Psoas muscle (tissue), 8 donors: ENCODE measurements around the gene SIDT2. TPM values are rescaled to one million over a fixed set of nuclear protein-coding genes. Genes with fewer than 3 reads are reported as not detected.

Experiments used
- ATAC-seq, 4 donors: fragments of 200-7000 bp; cut with Tn5 transposase; one replicate each; pipeline ENCODE4 v1.9.1; 2020; ENCODE audit warnings: moderate library complexity in 3 of 4, mild to moderate bottlenecking in 2 of 4
- DNase-seq, 2 donors: peaks; one replicate each; pipeline ENCODE4 v3.0.0-alpha.2; 2020
- H3K27ac ChIP-seq: fragments of 200-600 bp; one replicate; pipeline ENCODE4 v1.8.0; 2022
- H3K27me3 ChIP-seq, 3 donors: fragments of 200-600 bp in 1 of 3; one replicate each; pipeline versions ENCODE4 v1.6.1 to v1.8.0; 2013 to 2022; ENCODE audit warnings: low read length in 2 of 3, mild to moderate bottlenecking in 2 of 3, moderate library complexity in 1 of 3; ENCODE audit not compliant: insufficient read depth in 3 of 3
- H3K36me3 ChIP-seq, 2 donors: fragments of 200-600 bp in 1 of 2; one replicate each; pipeline versions ENCODE4 v1.6.1 to v1.8.0; 2013 to 2022; ENCODE audit warnings: low read depth in 1 of 2, mild to moderate bottlenecking in 1 of 2, moderate library complexity in 1 of 2; ENCODE audit not compliant: insufficient read depth in 1 of 2
- H3K4me1 ChIP-seq: fragments of 200-600 bp; one replicate; pipeline ENCODE4 v1.8.0; 2022
- H3K4me3 ChIP-seq: fragments of 200-600 bp; one replicate; pipeline ENCODE4 v1.8.0; 2022; ENCODE audit warnings: mild to moderate bottlenecking
- H3K9me3 ChIP-seq: fragments of 200-600 bp; one replicate; pipeline ENCODE4 v1.8.0; 2022
- CTCF ChIP-seq: fragments of 200-600 bp; IDR thresholded peaks from one replicate; pipeline ENCODE4 v1.8.0; 2022; ENCODE audit warnings: antibody characterized with exemption
- WGBS, 3 donors: extraction: QIAGEN DNeasy Blood & Tissue Kit; methylation state at CpG; one replicate each; pipeline versions ENCODE4 v1.1.6 to v1.1.7; 2013; 5-methylcytosine and 5-hydroxymethylcytosine counted together
- intact Hi-C, 2 donors: fragments of 100-400 bp; cut with DNase I; formaldehyde crosslinking; loops; one replicate each; pipeline versions ENCODE4 v1.11.0 to v1.14.2; 2022
- polyA plus RNA-seq, 3 donors: library from polyadenylated mRNA; stranded (reverse); fragments of 200-250 nt; gene quantifications; one replicate each; pipeline ENCODE4 v1.2.3, GENCODE V29; 2013
- total RNA-seq, 4 donors: library from RNA; stranded (reverse); fragmentation: NEBNext Ultra II Directional in 2 of 4; extraction: Animal tissue kit (Norgen Biotek cat#: 25700) in 2 of 4; gene quantifications; one replicate each; pipeline versions ENCODE4 v1.2.1 to v1.2.4, GENCODE V29; 2021 to 2023
- donor health status: healthy with polysubstance abuse.
- donor health status: DM: no; HTN: no; CAD: no; lungs with moderate emphysema.
- donor health status: Bipolar disorder and iron deficiency.
- donor health status: healthy.
- donor health status: DM: yes; HTN: yes; CAD: no.
- donor health status: DM: no; HTN: no; CAD: no.
- donor health status: DM: no; HTN: no; CAD: no.
- donor health status: DM: yes; HTN: yes; CAD: no.

The SIDT2 gene
- total and polyA plus RNA-seq, 7 donors: 7.1 to 22.8 (median 12.6) TPM

GRCh38 chr11:117218133-117218915 is 39.8 kb downstream of the SIDT2 start:
- ATAC-seq (no peak), DNase-seq (no peak)
- intact Hi-C loops: loop anchor here in 1 of 2 donors (5.0 kb wide), 1 partner anchor 36 kb away; no protein-coding TSS in a partner anchor
- peaks cover 10 to 70% of the 10 kb centered on the region in 2 donors for H3K36me3 ChIP-seq
- no peaks in the 10 kb centered on the region for H3K27me3 ChIP-seq
- WGBS, 3 donors: 59 to 62% (median 62%) methylated on average over 15 of the region's 15 CpGs
- peak overlapping the region; percentile 13 for H3K4me3 ChIP-seq
- TF ChIP-seq CTCF: no peak
- peak overlapping the region; percentile 62 for H3K27ac ChIP-seq
- no peaks in the 10 kb centered on the region for H3K9me3 ChIP-seq
- H3K4me1 ChIP-seq: peaks cover 48% of the 10 kb centered on the region

GRCh38 chr11:117219001-117219400 is 40.5 kb downstream of the SIDT2 start:
- intact Hi-C loops: loop anchor here in 1 of 2 donors (5.0 kb wide), 1 partner anchor 37 kb away; no protein-coding TSS in a partner anchor
- WGBS, 3 donors: 45 to 53% (median 50%) methylated on average over 9 of the region's 9 CpGs
- no peak for TF ChIP-seq CTCF
- ATAC-seq (no peak), DNase-seq (no peak)
- Histone ChIP-seq H3K27ac (peak overlapping the region; percentile 62), H3K9me3 (no peaks in the 10 kb centered on the region), H3K4me1 (peaks cover 48% of the 10 kb centered on the region), H3K4me3 (no peak overlapping the region), H3K27me3 (no peaks in the 10 kb centered on the region), H3K36me3 (peaks cover 10 to 70% of the 10 kb centered on the region in 2 donors)

GRCh38 chr11:117219455-117219854 is 40.9 kb downstream of the SIDT2 start:
- Histone ChIP-seq H3K27ac (peak overlapping the region; percentile 86), H3K9me3 (no peaks in the 10 kb centered on the region), H3K4me1 (peaks cover 48% of the 10 kb centered on the region), H3K4me3 (no peak overlapping the region), H3K36me3 (peaks cover 8 to 70% of the 10 kb centered on the region in 2 donors), H3K27me3 (no peaks in the 10 kb centered on the region)
- whole genome bisulfite sequencing, 3 donors: 74 to 81% (median 81%) methylated on average over 8 of the region's 8 CpGs
- DNase-seq (no peak), ATAC-seq (no peak)
- intact Hi-C loops: loop anchor here in 1 of 2 donors (5.0 kb wide), 1 partner anchor 37 kb away; no protein-coding TSS in a partner anchor
- no peak for TF ChIP-seq CTCF

GRCh38 chr11:117219995-117220394 is 41.5 kb downstream of the SIDT2 start:
- Histone ChIP-seq H3K4me1 (peaks cover 48% of the 10 kb centered on the region), H3K27me3 (no peaks in the 10 kb centered on the region), H3K36me3 (peaks cover 3 to 70% of the 10 kb centered on the region in 2 donors), H3K4me3 (no peak overlapping the region), H3K9me3 (no peaks in the 10 kb centered on the region), H3K27ac (peak overlapping the region; percentile 86)
- WGBS, 3 donors: 85 to 92% (median 92%) methylated on average over 4 of the region's 4 CpGs
- TF ChIP-seq CTCF: no peak
- intact Hi-C loops: loop anchor here (2.0 to 10.0 kb wide), 5 partner anchors 37 to 255 kb away; no protein-coding TSS in a partner anchor
- no peak for DNase-seq
- no peak for ATAC-seq
